Liver (tissue), 9 donors: Measurements from ENCODE around the gene GPR146. TPM values are rescaled to one million over a fixed set of nuclear protein-coding genes. Genes with fewer than 3 reads are reported as not detected.

Experiments used
- DNase-seq: peaks from one replicate; pipeline ENCODE4 v3.0.0-alpha.2; 2017; ENCODE audit warnings: low spot score
- H3K27ac ChIP-seq, 2 donors: one replicate each; pipeline ENCODE4 v1.7.0; 2013; ENCODE audit warnings: inconsistent platforms in 2 of 2, low read length in 2 of 2, control low read depth in 1 of 2, low read depth in 1 of 2, mild to moderate bottlenecking in 1 of 2
- H3K27me3 ChIP-seq, 4 donors: one replicate each; pipeline versions ENCODE4 v1.6.1 to v1.7.0; 2013; ENCODE audit warnings: low read length in 3 of 4, inconsistent platforms in 1 of 4, mild to moderate bottlenecking in 1 of 4, moderate library complexity in 1 of 4; ENCODE audit not compliant: control insufficient read depth in 4 of 4, insufficient read depth in 4 of 4
- H3K36me3 ChIP-seq, 4 donors: one replicate each; pipeline versions ENCODE4 v1.6.1 to v1.7.0; 2013; ENCODE audit warnings: low read length in 3 of 4, mild to moderate bottlenecking in 3 of 4, low read depth in 1 of 4, moderate library complexity in 1 of 4; ENCODE audit not compliant: control insufficient read depth in 4 of 4, insufficient read depth in 3 of 4
- H3K4me1 ChIP-seq, 4 donors: one replicate each; pipeline versions ENCODE4 v1.6.1 to v1.7.0; 2013; ENCODE audit warnings: low read length in 3 of 4, mild to moderate bottlenecking in 3 of 4, moderate library complexity in 1 of 4; ENCODE audit not compliant: control insufficient read depth in 4 of 4, insufficient read depth in 4 of 4
- H3K4me3 ChIP-seq, 3 donors: one replicate each; pipeline versions ENCODE4 v1.6.1 to v1.7.0; 2013; ENCODE audit warnings: low read length in 3 of 3, control low read depth in 1 of 3, low read depth in 1 of 3, mild to moderate bottlenecking in 1 of 3
- H3K9ac ChIP-seq, 2 donors: one replicate each; pipeline ENCODE4 v1.7.0; 2013; ENCODE audit warnings: low read length in 2 of 2, mild to moderate bottlenecking in 2 of 2, moderate library complexity in 2 of 2, control low read depth in 1 of 2, low read depth in 1 of 2
- H3K9me3 ChIP-seq, 4 donors: one replicate each; pipeline versions ENCODE4 v1.6.1 to v1.7.0; 2013; ENCODE audit warnings: low read length in 3 of 4; ENCODE audit not compliant: control insufficient read depth in 4 of 4
- ATF3 ChIP-seq: IDR thresholded peaks from 2 replicates; pipeline ENCODE4 v1.6.1; 2016; ENCODE audit warnings: antibody characterized with exemption
- CTCF ChIP-seq: fragments of 150-350 bp; IDR thresholded peaks from 2 replicates; pipeline ENCODE4 v1.5.1; 2017; ENCODE audit warnings: improper control_type of control experiment, low read depth, low read length; ENCODE audit not compliant: missing input control
- GABPA ChIP-seq, 2 donors: IDR thresholded peaks in 1 of 2; conservative IDR thresholded peaks in 1 of 2; 2 replicates each; pipeline ENCODE4 v1.6.1; 2016; ENCODE audit warnings: antibody characterized with exemption in 2 of 2, mild to moderate bottlenecking in 1 of 2, moderate library complexity in 1 of 2
- MAX ChIP-seq: IDR thresholded peaks from 2 replicates; pipeline ENCODE4 v1.6.1; 2016; ENCODE audit warnings: antibody characterized with exemption
- RAD21 ChIP-seq, 2 donors: IDR thresholded peaks; 2 replicates each; pipeline ENCODE4 v1.6.1; 2016; ENCODE audit warnings: antibody characterized with exemption in 2 of 2, mild to moderate bottlenecking in 2 of 2
- REST ChIP-seq: IDR thresholded peaks from 2 replicates; pipeline ENCODE4 v1.6.1; 2016; ENCODE audit warnings: antibody characterized with exemption, mild to moderate bottlenecking
- SP1 ChIP-seq: IDR thresholded peaks from 2 replicates; pipeline ENCODE4 v1.6.1; 2018; ENCODE audit warnings: antibody characterized with exemption, mild to moderate bottlenecking
- ZBTB33 ChIP-seq: IDR thresholded peaks from 2 replicates; pipeline ENCODE4 v1.6.1; 2016; ENCODE audit warnings: antibody characterized with exemption
- WGBS: extraction: QIAGEN DNeasy Blood & Tissue Kit; methylation state at CpG from one replicate; pipeline ENCODE4 v1.1.7; 2013; 5-methylcytosine and 5-hydroxymethylcytosine counted together
- polyA plus RNA-seq, 2 donors: library from polyadenylated mRNA; stranded (reverse) in 1 of 2; unstranded in 1 of 2; fragments of 200-250 nt in 1 of 2; fragments of >200 nt in 1 of 2; fragmentation: Nextera tagmentation in 1 of 2; extraction: Ambion mirVana in 1 of 2; gene quantifications; one replicate each; pipeline versions ENCODE4 v1.2.1 to v1.2.3, GENCODE V29; 2013 to 2015
- total RNA-seq, 2 donors: library from RNA; depleted of rRNA; stranded (reverse); fragments of >200 nt; gene quantifications; one replicate each; pipeline ENCODE4 v1.2.3, GENCODE V29; 2014
- donor health status: healthy.
- donor health status: healthy.
- donor health status: healthy.
- donor health status: healthy.
- donor health status: healthy.

GPR146 gene
- total and polyA plus RNA-seq, 4 donors = 15.5 to 33.5 (median 26.7) TPM

- Histone ChIP-seq H3K4me1 (peaks cover 8 to 17% (median 16%) of the 10 kb centered on the region in 4 donors), H3K36me3 (no peaks in the 10 kb centered on the region), H3K27ac (no peak overlapping the region), H3K9ac (no peak overlapping the region), H3K27me3 (no peaks in the 10 kb centered on the region), H3K9me3 (no peaks in the 10 kb centered on the region), H3K4me3 (no peak overlapping the region)
- no peak for DNase-seq
- TF ChIP-seq ZBTB33 (no peak), RAD21 (IDR thresholded peaks at IDR 0.05) (no peak)
- WGBS = 94% methylated on average over 13 of the region's 13 CpGs
Observed at GRCh38 chr7:1064581-1064980, 20.2 kb downstream of the GPR146 start.

- no peak overlapping the region for H3K9ac ChIP-seq
- TF ChIP-seq GABPA (IDR thresholded peaks at IDR 0.05 in 1 of 2, conservative IDR thresholded peaks at IDR 0.05 in 1 of 2) (no peak), REST (no peak), ATF3 (no peak), RAD21 (IDR thresholded peaks at IDR 0.05) (no peak), SP1 (no peak)
- WGBS = 85% methylated on average over 12 of the region's 12 CpGs
- H3K4me1 ChIP-seq = peaks cover 5 to 15% (median 14%) of the 10 kb centered on the region in 4 donors
- H3K9me3 ChIP-seq = no peaks in the 10 kb centered on the region
- no peaks in the 10 kb centered on the region for H3K27me3 ChIP-seq
- H3K27ac ChIP-seq = no peak overlapping the region
- H3K4me3 ChIP-seq = no peak overlapping the region
- no peak for DNase-seq
- H3K36me3 ChIP-seq = no peaks in the 10 kb centered on the region
Observed at GRCh38 chr7:1065263-1065584, 20.9 kb downstream of the GPR146 start.

- H3K4me3 ChIP-seq = no peak overlapping the region
- H3K9me3 ChIP-seq = no peaks in the 10 kb centered on the region
- no peak overlapping the region for H3K9ac ChIP-seq
- DNase-seq = peak; percentile 92
- no peaks in the 10 kb centered on the region for H3K27me3 ChIP-seq
- no peak overlapping the region for H3K27ac ChIP-seq
- no peaks in the 10 kb centered on the region for H3K36me3 ChIP-seq
- peaks cover 3 to 10% (median 9%) of the 10 kb centered on the region in 4 donors for H3K4me1 ChIP-seq
- TF ChIP-seq CTCF = peak; percentile 96
- no peak for TF ChIP-seq MAX
- no peak for TF ChIP-seq ZBTB33
- no peak for TF ChIP-seq SP1
- peak; percentile 98 to 99 for TF ChIP-seq RAD21 (IDR thresholded peaks at IDR 0.05)
- 18% methylated on average over 48 of the region's 48 CpGs for WGBS
Observed at GRCh38 chr7:1065585-1066241, 21.4 kb downstream of the GPR146 start.
